K562 (cell line): Measurements from ENCODE around the gene IQCN. TPM values are rescaled to one million over a fixed set of nuclear protein-coding genes. Genes with fewer than 3 reads are reported as not detected.

Experiments used
- CTCF ChIP-seq, 3 experiments: IDR thresholded peaks in 2 of 3; conservative IDR thresholded peaks in 1 of 3; 2 replicates each; pipeline ENCODE4 v1.5.1; 2011 to 2012; ENCODE audit warnings: low read length in 3 of 3, mild to moderate bottlenecking in 3 of 3, control low read depth in 2 of 3, improper control_type of control experiment in 1 of 3, inconsistent platforms in 1 of 3, low read depth in 1 of 3, mixed read lengths in 1 of 3, moderate library complexity in 1 of 3; ENCODE audit not compliant: insufficient read depth in 2 of 3
- ETV6 ChIP-seq, 3 experiments: fragments of 150-350 bp in 1 of 3; sonication (generic) in 1 of 3; formaldehyde crosslinking in 1 of 3; IDR thresholded peaks; 2 replicates each; pipeline versions ENCODE4 v1.6.1 to v1.8.0; 2014 to 2022; ENCODE audit warnings: borderline replicate concordance in 2 of 3, low read depth in 2 of 3, antibody characterized with exemption in 1 of 3, low read length in 1 of 3, mild to moderate bottlenecking in 1 of 3, missing genetic modification reagents in 1 of 3
- HDAC8 ChIP-seq: fragments of 450-650 bp; IDR thresholded peaks from 2 replicates; pipeline ENCODE4 v1.6.1; 2016; ENCODE audit warnings: mild to moderate bottlenecking, missing genetic modification characterization, moderate library complexity, missing compliant biosample characterization
- HNRNPL ChIP-seq: fragments of 200-400 bp; formaldehyde crosslinking; IDR thresholded peaks from 2 replicates; pipeline ENCODE4 v1.6.1; 2017; ENCODE audit warnings: low read depth, mild to moderate bottlenecking, low read length
- MAFF ChIP-seq: IDR thresholded peaks from 2 replicates; pipeline ENCODE4 v1.6.1; 2012; ENCODE audit warnings: low read length, improper control_type of control experiment
- NFRKB ChIP-seq: fragments of 450-650 bp; IDR thresholded peaks from 2 replicates; pipeline ENCODE4 v1.6.1; 2016; ENCODE audit warnings: low read depth
- SNAPC5 ChIP-seq: fragments of 250-450 bp; sonication (Bioruptor Pico); IDR thresholded peaks from 2 replicates; pipeline ENCODE4 v1.8.0; 2021; ENCODE audit warnings: moderate library complexity, mild to moderate bottlenecking, inconsistent platforms
- SPI1 ChIP-seq: IDR thresholded peaks from 2 replicates; pipeline ENCODE4 v1.6.1; 2011; ENCODE audit warnings: low read depth, low read length, control low read depth, borderline replicate concordance
- THRA ChIP-seq: fragments of 450-650 bp; IDR thresholded peaks from 2 replicates; pipeline ENCODE4 v1.6.1; 2017; ENCODE audit warnings: mild to moderate bottlenecking, moderate library complexity
- TSHZ1 ChIP-seq: fragments of 250-450 bp; sonication (Bioruptor Pico); IDR thresholded peaks from 2 replicates; pipeline ENCODE4 v1.4.0; 2020; ENCODE audit warnings: mild to moderate bottlenecking, moderate library complexity
- ZKSCAN3 ChIP-seq: fragments of 250-450 bp; sonication (Bioruptor Pico); IDR thresholded peaks from 2 replicates; pipeline ENCODE4 v1.4.0; 2020
- ZMIZ1 ChIP-seq, 2 experiments: fragments of 150-350 bp in 1 of 2; IDR thresholded peaks; 2 replicates each; pipeline ENCODE4 v1.6.1; 2012 to 2016; ENCODE audit warnings: low read depth in 2 of 2, low read length in 2 of 2, mild to moderate bottlenecking in 1 of 2, moderate library complexity in 1 of 2
- ZNF23 ChIP-seq: fragments of 250-450 bp; sonication (Bioruptor Pico); IDR thresholded peaks from 2 replicates; pipeline ENCODE4 v1.4.0; 2020; ENCODE audit warnings: mild to moderate bottlenecking
- ZNF785 ChIP-seq: fragments of 250-450 bp; sonication (Bioruptor Pico); IDR thresholded peaks from 2 replicates; pipeline ENCODE4 v1.4.0; 2020; ENCODE audit warnings: mild to moderate bottlenecking
- polyA plus RNA-seq, 8 experiments: library from polyadenylated mRNA; depleted of rRNA in 4 of 8; stranded (reverse) in 5 of 8; unstranded in 3 of 8; fragments of >200 nt; fragmentation: Nextera tagmentation in 2 of 8; fragmentation: Illumina TruSeq in 1 of 8; extraction: Ambion mirVana in 2 of 8; extraction: Trizol in 1 of 8; gene quantifications; 2 replicates each; pipeline versions ENCODE4 v1.2.1 to v1.2.3, GENCODE V29; 2011 to 2014; ENCODE audit warnings: inconsistent platforms in 1 of 8, missing spikeins in 1 of 8
- total RNA-seq, 7 experiments: library from RNA; depleted of rRNA in 6 of 7; stranded (reverse); fragments of >200 nt in 6 of 7; fragmentation: Illumina TruSeq in 2 of 7; extraction: Trizol in 2 of 7; gene quantifications; 2 replicates each; pipeline versions ENCODE4 v1.2.1 to v1.2.3, GENCODE V29; 2011 to 2021; ENCODE audit warnings: low replicate concordance in 1 of 7

IQCN gene
- total and polyA plus RNA-seq, 9 of the 15 experiments (the other 6 are each of a cell fraction or from before 2014, with no cell fraction given), result 0.01 to 0.07 (median 0.04) TPM; not detected in 3

GRCh38 chr19:18280247-18281081 lies 6.2 kb upstream of the IQCN start (continued):
- TF ChIP-seq CTCF (IDR thresholded peaks at IDR 0.05 in 2 of 3, conservative IDR thresholded peaks at IDR 0.05 in 1 of 3; ENCODE audit: insufficient read depth in 2 of 3, low read depth in 1 of 3, low read length in 3 of 3) (no peak), HNRNPL (peak; percentile 96), ZNF785 (no peak), ETV6 (IDR thresholded peaks at IDR 0.05; ENCODE audit: borderline replicate concordance in 1 of 2, low read depth in 2 of 2, low read length in 1 of 2) (no peak), ETV6 (CRISPR knock-in tag; IDR thresholded peaks at IDR 0.05; ENCODE audit: borderline replicate concordance) (0 out of 2 replicates have a peak, but pooled peaks have one; percentile 6), ZMIZ1 (IDR thresholded peaks at IDR 0.05; ENCODE audit: low read depth in 2 of 2, low read length in 2 of 2) (no peak), TSHZ1 (CRISPR knock-in tag) (no peak), SPI1 (no peak), HDAC8 (tag) (no peak), ZNF23 (CRISPR knock-in tag) (no peak), THRA (no peak), NFRKB (no peak), MAFF (no peak), ZKSCAN3 (CRISPR knock-in tag) (no peak), SNAPC5 (CRISPR knock-in tag) (no peak)
